Neural cell (in vitro differentiated cells): Measurements from ENCODE around the gene HECW1.
"Not testable (repeated sequence)": the region's sequence is repeated elsewhere in the genome, so short reads cannot be mapped to it uniquely, and the experiment has no call there.

Source experiments
- POLR2AphosphoS5 ChIP-seq: IDR thresholded peaks from 2 replicates; pipeline ENCODE4 v1.6.1; 2012
- SMC3 ChIP-seq: fragments of 450-650 bp; conservative IDR thresholded peaks from 2 replicates; pipeline ENCODE4 v1.6.1; 2014; ENCODE audit warnings: antibody characterized with exemption, mild to moderate bottlenecking, moderate library complexity; ENCODE audit not compliant: poor library complexity
- TAF1 ChIP-seq: IDR thresholded peaks from 2 replicates; pipeline ENCODE4 v1.6.1; 2012; ENCODE audit warnings: low read depth

GRCh38 chr7:43210539-43210938 lies 98.1 kb downstream of the HECW1 start:
- TF ChIP-seq TAF1, POLR2AphosphoS5, SMC3: not testable (repeated sequence)
